CD4-positive, alpha-beta memory T cell (primary cell): ENCODE data around the gene GRIN1. TPM values are rescaled to one million over a fixed set of nuclear protein-coding genes. Genes with fewer than 3 reads are reported as not detected.
A peak's percentile ranks its signal among the peaks of the same experiment; 100 is the strongest.

ENCODE experiments used
- CTCF ChIA-PET: fragments of 350-600 bp; sonication (Branson Sonifier 250); formaldehyde crosslinking; loops from one replicate; lab custom pipeline; 2021; ENCODE audit warnings: inconsistent platforms; ENCODE audit not compliant: partially characterized antibody; lab: Charles Lee
- POLR2A ChIA-PET: fragments of 350-600 bp; sonication (Branson Sonifier 250); formaldehyde crosslinking; loops from one replicate; lab custom pipeline; 2021; ENCODE audit not compliant: partially characterized antibody; lab: Charles Lee
- DNase-seq, 5 donors: peaks; one replicate each; pipeline versions ENCODE4 v3.0.0 to v3.0.0-alpha.2; 2020 to 2022; ENCODE audit warnings: mixed read lengths in 1 of 5
- H3K27ac ChIP-seq: one replicate; pipeline ENCODE4 v1.7.0; 2013; ENCODE audit warnings: low read depth, low read length
- H3K27me3 ChIP-seq: 2 replicates; pipeline ENCODE4 v1.7.0; 2013; ENCODE audit warnings: mild to moderate bottlenecking, low read length, moderate library complexity; ENCODE audit not compliant: insufficient read depth
- H3K36me3 ChIP-seq: 2 replicates; pipeline ENCODE4 v1.7.0; 2013; ENCODE audit warnings: mild to moderate bottlenecking, low read length, moderate library complexity; ENCODE audit not compliant: insufficient read depth
- H3K4me1 ChIP-seq: 2 replicates; pipeline ENCODE4 v1.7.0; 2013; ENCODE audit warnings: mild to moderate bottlenecking, low read length, moderate library complexity; ENCODE audit not compliant: insufficient read depth
- H3K4me3 ChIP-seq, 2 donors: one replicate each; pipeline ENCODE4 v1.7.0; 2013; ENCODE audit warnings: low read length in 2 of 2, mild to moderate bottlenecking in 1 of 2
- H3K9me3 ChIP-seq, 2 donors: one replicate each; pipeline ENCODE4 v1.7.0; 2013; ENCODE audit warnings: low read length in 2 of 2, control low read depth in 1 of 2; ENCODE audit not compliant: control insufficient read depth in 1 of 2
- H3K27ac Mint-ChIP-seq, 7 donors: one replicate each; pipeline ENCODE4 v1.8.0; 2020 to 2021; ENCODE audit warnings: mixed read lengths in 7 of 7, mild to moderate bottlenecking in 6 of 7, inconsistent platforms in 3 of 7, moderate library complexity in 3 of 7
- H3K27me3 Mint-ChIP-seq, 2 donors: one replicate each; pipeline ENCODE4 v1.8.0; 2020 to 2021; ENCODE audit warnings: mixed read lengths in 2 of 2
- H3K36me3 Mint-ChIP-seq, 2 donors: one replicate each; pipeline ENCODE4 v1.8.0; 2020 to 2021; ENCODE audit warnings: mixed read lengths in 2 of 2, inconsistent platforms in 1 of 2, mild to moderate bottlenecking in 1 of 2
- H3K4me1 Mint-ChIP-seq, 4 donors: one replicate each; pipeline ENCODE4 v1.8.0; 2020 to 2021; ENCODE audit warnings: mixed read lengths in 4 of 4, mild to moderate bottlenecking in 1 of 4
- H3K4me3 Mint-ChIP-seq, 8 donors: one replicate each; pipeline ENCODE4 v1.8.0; 2020 to 2021; ENCODE audit warnings: mixed read lengths in 8 of 8, mild to moderate bottlenecking in 7 of 8, moderate library complexity in 6 of 8, inconsistent platforms in 3 of 8
- H3K9me3 Mint-ChIP-seq, 8 donors: one replicate each; pipeline ENCODE4 v1.8.0; 2020 to 2021; ENCODE audit warnings: mixed read lengths in 8 of 8, mild to moderate bottlenecking in 5 of 8, inconsistent platforms in 3 of 8, moderate library complexity in 1 of 8
- intact Hi-C: fragments of 100-400 bp; cut with micrococcal nuclease; formaldehyde crosslinking; loops from one replicate; pipeline ENCODE4 v1.15.1; 2023
- polyA plus RNA-seq, 2 donors: library from polyadenylated mRNA; unstranded; fragments of 300-500 nt; fragmentation: Illumina TruSeq; gene quantifications; one replicate each; pipeline ENCODE4 v1.2.3, GENCODE V29; 2021
- total RNA-seq, 2 experiments: library from RNA; stranded (reverse); gene quantifications; one replicate each; pipeline ENCODE4 v1.2.3, GENCODE V29; 2021

Gene GRIN1
- total and polyA plus RNA-seq, 4 experiments from 2014 or later: not detected

GRCh38 chr9:137195525-137196220, 56.7 kb downstream of the GRIN1 start:
- intact Hi-C loops: no loop called here
- no peak for DNase-seq
- H3K36me3 Mint-ChIP-seq: peaks cover 0 to 3% of the 10 kb centered on the region in 2 donors
- no peak overlapping the region for H3K4me3 Mint-ChIP-seq
- Histone ChIP-seq H3K4me1 (peaks cover 8% of the 10 kb centered on the region), H3K4me3 (no peak overlapping the region), H3K27me3 (no peaks in the 10 kb centered on the region), H3K9me3 (no peaks in the 10 kb centered on the region), H3K27ac (no peak overlapping the region), H3K36me3 (no peaks in the 10 kb centered on the region)
- no peak overlapping the region for H3K27ac Mint-ChIP-seq
- no peaks in the 10 kb centered on the region for H3K27me3 Mint-ChIP-seq
- ChIA-PET CTCF (no interaction called here), POLR2A (interaction anchor here (1.1 kb wide), 1 partner anchor 20 kb away, joined by 3 read pairs; no protein-coding TSS in a partner anchor)
- H3K9me3 Mint-ChIP-seq: no peaks in the 10 kb centered on the region
- peaks cover 0 to 9% (median 2%) of the 10 kb centered on the region in 4 donors for H3K4me1 Mint-ChIP-seq

- Mint-ChIP-seq H3K4me1 (peaks cover 5 to 19% (median 14%) of the 10 kb centered on the region in 4 donors), H3K9me3 (no peaks in the 10 kb centered on the region), H3K27me3 (no peaks in the 10 kb centered on the region), H3K27ac (peak overlapping the region in 1 of 7 donors; percentile 63), H3K4me3 (peak overlapping the region in 7 of 8 donors; percentile 2 to 66 (median 11)), H3K36me3 (peaks cover 0 to 3% of the 10 kb centered on the region in 2 donors)
- intact Hi-C loops: no loop called here
- H3K36me3 ChIP-seq: no peaks in the 10 kb centered on the region
- H3K27me3 ChIP-seq: no peaks in the 10 kb centered on the region
- H3K9me3 ChIP-seq: no peaks in the 10 kb centered on the region
- DNase-seq: no peak
- ChIA-PET POLR2A (interaction anchor here (1.0 to 11.9 kb wide), 4 partner anchors 7 to 68 kb away, joined by 3 to 169 read pairs (median 5); partner anchors contain the start of genes ANAPC2, NDOR1, SSNA1 and TMEM203), CTCF (interaction anchor here (3.0 kb wide), 1 partner anchor 9 kb away, joined by 7 read pairs; the partner anchor contains the start of genes ANAPC2 and SSNA1)
- H3K4me1 ChIP-seq: peaks cover 23% of the 10 kb centered on the region
- H3K4me3 ChIP-seq: no peak overlapping the region
- H3K27ac ChIP-seq: no peak overlapping the region
Measured at GRCh38 chr9:137198051-137198901, 59.3 kb downstream of the GRIN1 start.

GRCh38 chr9:137198902-137199283, 59.9 kb downstream of the GRIN1 start:
- Histone ChIP-seq H3K4me3 (no peak overlapping the region), H3K9me3 (no peaks in the 10 kb centered on the region), H3K27ac (no peak overlapping the region), H3K27me3 (no peaks in the 10 kb centered on the region), H3K4me1 (peaks cover 29% of the 10 kb centered on the region), H3K36me3 (no peaks in the 10 kb centered on the region)
- ChIA-PET POLR2A (interaction anchor here (1.0 to 11.9 kb wide), 3 partner anchors 10 to 69 kb away, joined by 4 to 169 read pairs (median 6); partner anchors contain the start of genes ANAPC2, SSNA1 and TUBB4B), CTCF (interaction anchor here (3.0 kb wide), 1 partner anchor 10 kb away, joined by 7 read pairs; the partner anchor contains the start of genes ANAPC2 and SSNA1)
- H3K4me3 Mint-ChIP-seq: peak overlapping the region in 5 of 8 donors; percentile 5 to 66 (median 11)
- no peak for DNase-seq
- peaks cover 5 to 21% (median 16%) of the 10 kb centered on the region in 4 donors for H3K4me1 Mint-ChIP-seq
- peak overlapping the region in 1 of 7 donors; percentile 63 for H3K27ac Mint-ChIP-seq
- H3K27me3 Mint-ChIP-seq: no peaks in the 10 kb centered on the region
- H3K36me3 Mint-ChIP-seq: peaks cover 0 to 3% of the 10 kb centered on the region in 2 donors
- intact Hi-C loops: no loop called here
- H3K9me3 Mint-ChIP-seq: no peaks in the 10 kb centered on the region

GRCh38 chr9:137199411-137200121, 60.6 kb downstream of the GRIN1 start:
- Mint-ChIP-seq H3K9me3 (no peaks in the 10 kb centered on the region), H3K36me3 (peaks cover 0 to 3% of the 10 kb centered on the region in 2 donors), H3K4me3 (peak overlapping the region in 7 of 8 donors; percentile 62 to 81 (median 77)), H3K4me1 (peaks cover 9 to 27% (median 20%) of the 10 kb centered on the region in 4 donors), H3K27me3 (no peaks in the 10 kb centered on the region), H3K27ac (peak overlapping the region in 1 of 7 donors; percentile 37)
- intact Hi-C loops: loop anchor here (1.0 to 2.0 kb wide), 4 partner anchors 11 to 71 kb away; partner anchors contain the start of genes ANAPC2, SSNA1 and TUBB4B
- H3K27me3 ChIP-seq: no peaks in the 10 kb centered on the region
- no peak for DNase-seq
- H3K4me1 ChIP-seq: peaks cover 36% of the 10 kb centered on the region
- H3K36me3 ChIP-seq: no peaks in the 10 kb centered on the region
- no peak overlapping the region for H3K27ac ChIP-seq
- H3K4me3 ChIP-seq: no peak overlapping the region
- POLR2A ChIA-PET: interaction anchor here (1.4 to 11.9 kb wide), 2 partner anchors 10 to 70 kb away, joined by 6 to 169 read pairs; partner anchors contain the start of genes ANAPC2 and SSNA1
- no peaks in the 10 kb centered on the region for H3K9me3 ChIP-seq
- CTCF ChIA-PET: interaction anchor here (3.0 kb wide), 1 partner anchor 10 kb away, joined by 7 read pairs; the partner anchor contains the start of genes ANAPC2 and SSNA1

GRCh38 chr9:137200311-137201204, 61.6 kb downstream of the GRIN1 start, which contains the start of gene TPRN:
Gene TPRN, minus strand, starts transcription at chr9:137200741. Its CDS starts 30 bp downstream, at chr9:137200711.
- ChIA-PET CTCF (interaction anchor here (0.7 to 1.2 kb wide), 4 partner anchors 12 to 82 kb away, joined by 3 to 7 read pairs (median 4); partner anchors contain the start of genes ANAPC2, CYSRT1 and SSNA1), POLR2A (interaction anchor here (0.7 to 11.9 kb wide), 22 partner anchors 9 to 222 kb away, joined by 3 to 169 read pairs (median 4); partner anchors contain the start of genes ANAPC2, CYSRT1, MAN1B1 and NELFB)
- no peaks in the 10 kb centered on the region for H3K9me3 ChIP-seq
- peaks cover 40% of the 10 kb centered on the region for H3K4me1 ChIP-seq
- intact Hi-C loops: loop anchor here (1.0 to 2.0 kb wide), 4 partner anchors 12 to 72 kb away; partner anchors contain the start of genes ANAPC2, SSNA1 and TUBB4B
- H3K36me3 ChIP-seq: no peaks in the 10 kb centered on the region
- Mint-ChIP-seq H3K4me3 (peak within 1 kb of the TSS; percentile 81 to 93 (median 82)), H3K4me1 (peaks cover 9 to 35% (median 25%) of the 10 kb centered on the region in 4 donors), H3K27me3 (no peaks in the 10 kb centered on the region), H3K9me3 (no peaks in the 10 kb centered on the region), H3K36me3 (peaks cover 0 to 8% of the 10 kb centered on the region in 2 donors), H3K27ac (peak within 1 kb of the TSS; percentile 62 to 93 (median 83))
- H3K27me3 ChIP-seq: no peaks in the 10 kb centered on the region
- DNase-seq: peak; percentile 97 to 99 (median 98)
- peak within 1 kb of the TSS; percentile 52 to 77 for H3K4me3 ChIP-seq
- peak within 1 kb of the TSS; percentile 72 for H3K27ac ChIP-seq
